Measurements from ENCODE around the gene ADAMTS12. TPM values are rescaled to one million over a fixed set of nuclear protein-coding genes. Genes with fewer than 3 reads are reported as not detected.
A peak's percentile ranks its signal among the peaks of the same experiment; 100 is the strongest.

Gene ADAMTS12
- total RNA-seq, 1 experiment from 2014 or later = not detected

DNA sequence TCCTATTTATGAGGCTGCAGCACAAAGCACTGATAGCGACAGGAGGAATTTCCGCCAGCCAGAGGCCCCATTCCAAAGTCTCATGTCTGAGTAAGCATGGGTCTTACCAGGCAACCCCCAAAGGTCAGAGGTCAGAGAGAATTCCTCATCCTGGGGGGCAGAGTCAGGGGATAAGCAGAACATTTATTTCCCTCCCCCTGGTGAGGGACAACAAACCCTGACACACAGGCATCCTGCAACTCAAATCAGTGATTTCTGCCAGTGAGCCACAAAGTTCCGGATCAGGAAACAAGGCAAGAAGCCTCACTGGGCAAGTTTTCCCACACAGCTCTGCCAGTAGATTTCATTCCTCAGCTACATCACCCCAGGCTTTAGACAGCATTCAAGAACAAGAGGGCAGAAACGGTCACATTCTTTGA, 37.0 kb downstream of the ADAMTS12 start:
- in situ Hi-C loops (cut with HindIII; ENCODE audit: low pct_unique_long_range_greater_than_20kb, low sequenced_read_pairs) = no loop called here
- peak; percentile 45 for DNase-seq (ENCODE audit: low read depth)

DNA sequence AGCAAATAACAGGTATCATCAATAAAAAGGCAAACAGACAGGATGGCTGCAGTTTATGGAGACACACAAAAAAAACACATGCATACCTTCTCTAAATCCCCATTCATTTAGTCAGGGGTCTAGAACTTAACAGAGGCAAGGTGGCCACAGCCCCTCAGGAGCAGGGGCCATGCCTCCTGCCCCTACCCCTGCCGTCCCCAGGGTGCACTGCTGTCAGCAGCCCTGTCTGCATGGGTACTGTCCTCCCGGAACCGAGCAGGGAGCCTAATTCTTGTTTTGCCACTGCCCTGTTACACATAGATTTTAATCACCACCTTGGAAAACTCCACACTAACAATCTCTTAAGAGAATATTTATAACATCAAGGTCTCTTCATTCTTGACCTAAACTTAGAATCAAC, 39.0 kb downstream of the ADAMTS12 start:
- no peak for DNase-seq (ENCODE audit: low read depth)

GRCh38 chr5:33852319-33852718, 39.5 kb downstream of the ADAMTS12 start:
- in situ Hi-C loops (cut with HindIII; ENCODE audit: low pct_unique_long_range_greater_than_20kb, low sequenced_read_pairs) = no loop called here

More for the DNA sequence above, 39.0 kb downstream of the ADAMTS12 start:
- in situ Hi-C loops (cut with HindIII; ENCODE audit: low pct_unique_long_range_greater_than_20kb, low sequenced_read_pairs) = no loop called here

DNA sequence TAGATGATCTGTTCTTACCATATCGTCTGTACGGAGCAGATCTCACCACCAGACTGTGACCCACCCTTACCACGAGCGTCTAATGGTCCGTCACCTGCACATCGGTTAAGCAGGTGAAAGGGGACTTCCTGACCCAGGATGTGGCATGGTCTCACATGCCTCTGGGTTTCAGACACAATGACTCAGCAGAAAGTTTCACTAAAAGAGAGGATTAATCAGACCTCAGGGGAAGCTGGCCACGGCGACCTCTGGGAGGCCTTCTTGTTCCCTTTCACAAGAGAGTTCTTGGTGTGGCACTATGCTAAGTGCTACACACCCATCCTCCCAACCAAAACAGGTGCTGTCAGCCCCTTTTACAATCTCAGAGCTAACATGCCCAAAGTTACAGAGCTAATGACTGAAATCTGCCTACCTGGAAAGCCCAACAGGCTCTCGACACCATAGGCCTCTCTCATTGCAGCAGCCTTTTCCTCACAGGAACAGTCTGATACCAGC, 41.6 kb downstream of the ADAMTS12 start:
- in situ Hi-C loops (cut with HindIII; ENCODE audit: low pct_unique_long_range_greater_than_20kb, low sequenced_read_pairs) = no loop called here
- DNase-seq (ENCODE audit: low read depth) = peak; percentile 75

More at GRCh38 chr5:33852319-33852718, 39.5 kb downstream of the ADAMTS12 start:
- DNase-seq (ENCODE audit: low read depth) = no peak

DNA sequence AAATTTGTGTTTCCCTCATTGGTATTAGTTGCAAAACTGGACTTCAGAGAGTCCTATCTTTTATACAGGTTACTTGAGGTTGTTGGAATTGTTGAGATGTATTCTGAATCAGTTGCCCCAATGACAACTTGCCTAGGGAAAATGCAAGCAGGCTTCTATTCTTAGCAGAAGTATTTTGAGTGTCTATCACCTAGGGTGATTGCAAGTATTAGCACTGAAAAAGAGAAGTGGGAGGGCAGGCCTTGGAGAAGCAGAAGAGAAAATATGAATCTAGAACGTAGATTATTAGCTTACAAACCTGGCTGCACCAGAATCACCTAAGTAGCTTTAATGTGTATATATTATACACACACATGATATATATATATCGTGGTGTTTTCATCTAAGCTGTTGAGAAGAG, 43.2 kb downstream of the ADAMTS12 start:
- in situ Hi-C loops (cut with HindIII; ENCODE audit: low pct_unique_long_range_greater_than_20kb, low sequenced_read_pairs) = no loop called here
- no peak for DNase-seq (ENCODE audit: low read depth)

DNA sequence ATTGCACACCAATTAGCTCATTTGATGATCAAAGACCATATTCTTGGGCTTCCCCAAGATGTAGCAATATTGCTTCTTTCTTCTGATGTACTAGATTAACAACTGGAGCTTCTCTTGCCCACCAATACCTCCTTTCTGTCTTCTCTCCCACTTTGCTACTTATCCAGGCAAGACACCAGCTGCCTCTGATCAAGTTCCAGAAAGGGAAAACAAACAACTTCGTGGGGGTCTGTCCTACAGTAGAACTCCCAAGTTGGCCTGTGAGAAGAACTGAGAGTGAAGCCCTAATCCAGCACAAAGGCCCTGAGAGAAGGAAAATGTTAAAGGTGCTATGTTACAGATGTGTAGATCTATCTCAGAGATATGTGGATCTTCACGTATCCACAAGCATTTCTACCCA, 44.9 kb downstream of the ADAMTS12 start:
- in situ Hi-C loops (cut with HindIII; ENCODE audit: low pct_unique_long_range_greater_than_20kb, low sequenced_read_pairs) = no loop called here

GRCh38 chr5:33843579-33843978, 48.2 kb downstream of the ADAMTS12 start:
- in situ Hi-C loops (cut with HindIII; ENCODE audit: low pct_unique_long_range_greater_than_20kb, low sequenced_read_pairs) = no loop called here

More for the DNA sequence above, 44.9 kb downstream of the ADAMTS12 start:
- DNase-seq (ENCODE audit: low read depth) = no peak

DNA sequence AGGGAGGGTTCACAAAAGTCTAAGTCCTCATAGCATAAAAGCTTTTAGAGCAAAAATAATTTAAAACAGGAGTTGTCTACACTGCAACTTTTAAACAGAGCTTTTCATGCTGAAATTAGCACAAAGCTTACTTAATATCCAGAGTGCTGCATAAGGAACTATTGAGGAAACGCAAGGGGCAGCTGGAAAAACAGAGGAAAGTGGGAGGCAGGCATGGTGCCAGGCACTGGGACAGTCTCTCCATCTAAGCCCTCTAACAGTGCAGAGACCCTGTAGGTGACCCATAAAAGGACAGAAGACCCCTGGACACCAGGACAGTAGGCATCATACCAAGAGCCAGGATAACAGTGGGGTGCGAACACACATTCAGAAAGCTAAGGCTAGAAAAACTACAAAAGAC, 49.3 kb downstream of the ADAMTS12 start:
- in situ Hi-C loops (cut with HindIII; ENCODE audit: low pct_unique_long_range_greater_than_20kb, low sequenced_read_pairs) = no loop called here
- no peak for DNase-seq (ENCODE audit: low read depth)

More at GRCh38 chr5:33843579-33843978, 48.2 kb downstream of the ADAMTS12 start:
- DNase-seq (ENCODE audit: low read depth) = no peak

DNA sequence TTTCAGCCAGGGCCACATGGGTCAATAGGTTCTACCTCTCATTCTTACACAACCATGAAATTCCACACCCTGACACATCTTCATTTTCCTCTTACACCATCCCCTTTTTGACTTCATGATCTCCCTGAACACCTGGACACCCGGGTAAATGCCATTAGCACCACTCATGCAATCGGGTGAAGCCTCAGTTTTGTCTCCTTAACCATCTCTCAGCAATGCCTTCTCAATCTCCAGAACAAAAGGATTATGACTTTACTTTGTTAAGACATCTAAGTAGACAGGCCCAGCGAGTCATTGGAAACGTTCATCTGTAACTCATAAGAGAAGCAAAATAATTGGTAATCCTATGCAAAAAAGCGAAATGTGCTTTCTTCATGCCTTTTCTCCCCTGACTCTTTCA, 49.9 kb downstream of the ADAMTS12 start:
- in situ Hi-C loops (cut with HindIII; ENCODE audit: low pct_unique_long_range_greater_than_20kb, low sequenced_read_pairs) = no loop called here
- DNase-seq (ENCODE audit: low read depth) = no peak

GRCh38 chr5:33840927-33841547, 50.8 kb downstream of the ADAMTS12 start:
- no peak for DNase-seq (ENCODE audit: low read depth)
- in situ Hi-C loops (cut with HindIII; ENCODE audit: low pct_unique_long_range_greater_than_20kb, low sequenced_read_pairs) = no loop called here

DNA sequence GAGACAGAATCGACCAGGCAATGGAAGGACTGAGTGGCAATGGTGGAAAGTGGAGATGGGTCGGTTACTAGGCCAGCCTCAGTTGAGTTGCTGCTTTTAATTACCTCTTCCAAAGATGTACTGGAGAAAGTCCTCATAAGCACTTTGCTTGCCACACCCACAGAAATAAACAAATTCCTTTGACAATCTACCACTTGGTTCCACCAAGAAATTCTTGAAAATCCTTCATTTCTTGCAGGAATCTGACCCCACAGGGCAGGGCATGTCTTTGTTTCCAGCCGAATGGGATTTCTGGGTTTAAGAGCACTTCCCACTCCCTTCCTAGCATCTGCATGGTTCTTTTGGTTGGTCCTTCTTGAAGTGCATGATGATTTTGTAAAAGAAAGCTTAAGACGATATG, 54.5 kb downstream of the ADAMTS12 start:
- in situ Hi-C loops (cut with HindIII; ENCODE audit: low pct_unique_long_range_greater_than_20kb, low sequenced_read_pairs) = no loop called here
- DNase-seq (ENCODE audit: low read depth) = no peak

GRCh38 chr5:33834334-33834733, 57.5 kb downstream of the ADAMTS12 start:
- no peak for DNase-seq (ENCODE audit: low read depth)
- in situ Hi-C loops (cut with HindIII; ENCODE audit: low pct_unique_long_range_greater_than_20kb, low sequenced_read_pairs) = no loop called here

DNA sequence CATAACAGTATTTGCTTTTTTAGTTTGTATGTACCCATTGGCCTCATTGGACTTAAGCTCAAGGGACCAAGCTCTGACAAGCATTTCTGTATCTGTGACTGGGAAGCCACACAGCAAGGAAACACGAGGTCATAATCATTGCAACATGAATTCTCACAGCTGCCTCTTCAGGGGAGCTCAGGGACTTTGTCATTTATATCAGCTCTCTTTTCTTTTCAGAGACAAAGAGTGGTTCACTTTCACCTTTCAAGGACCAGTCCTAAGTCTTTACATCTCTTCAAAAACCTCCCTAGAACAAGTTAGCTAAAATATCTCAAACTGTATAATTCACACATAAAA, 58.6 kb downstream of the ADAMTS12 start:
- in situ Hi-C loops (cut with HindIII; ENCODE audit: low pct_unique_long_range_greater_than_20kb, low sequenced_read_pairs) = no loop called here
- DNase-seq (ENCODE audit: low read depth) = no peak

GRCh38 chr5:33832404-33833236, 59.2 kb downstream of the ADAMTS12 start:
- in situ Hi-C loops (cut with HindIII; ENCODE audit: low pct_unique_long_range_greater_than_20kb, low sequenced_read_pairs) = no loop called here
- no peak for DNase-seq (ENCODE audit: low read depth)

- no peak for DNase-seq (ENCODE audit: low read depth)
- in situ Hi-C loops (cut with HindIII; ENCODE audit: low pct_unique_long_range_greater_than_20kb, low sequenced_read_pairs) = no loop called here
Observed at GRCh38 chr5:33831041-33831440, 60.7 kb downstream of the ADAMTS12 start.

- no peak for DNase-seq (ENCODE audit: low read depth)
- in situ Hi-C loops (cut with HindIII; ENCODE audit: low pct_unique_long_range_greater_than_20kb, low sequenced_read_pairs) = no loop called here
Observed at GRCh38 chr5:33829430-33829829, 62.4 kb downstream of the ADAMTS12 start.

DNA sequence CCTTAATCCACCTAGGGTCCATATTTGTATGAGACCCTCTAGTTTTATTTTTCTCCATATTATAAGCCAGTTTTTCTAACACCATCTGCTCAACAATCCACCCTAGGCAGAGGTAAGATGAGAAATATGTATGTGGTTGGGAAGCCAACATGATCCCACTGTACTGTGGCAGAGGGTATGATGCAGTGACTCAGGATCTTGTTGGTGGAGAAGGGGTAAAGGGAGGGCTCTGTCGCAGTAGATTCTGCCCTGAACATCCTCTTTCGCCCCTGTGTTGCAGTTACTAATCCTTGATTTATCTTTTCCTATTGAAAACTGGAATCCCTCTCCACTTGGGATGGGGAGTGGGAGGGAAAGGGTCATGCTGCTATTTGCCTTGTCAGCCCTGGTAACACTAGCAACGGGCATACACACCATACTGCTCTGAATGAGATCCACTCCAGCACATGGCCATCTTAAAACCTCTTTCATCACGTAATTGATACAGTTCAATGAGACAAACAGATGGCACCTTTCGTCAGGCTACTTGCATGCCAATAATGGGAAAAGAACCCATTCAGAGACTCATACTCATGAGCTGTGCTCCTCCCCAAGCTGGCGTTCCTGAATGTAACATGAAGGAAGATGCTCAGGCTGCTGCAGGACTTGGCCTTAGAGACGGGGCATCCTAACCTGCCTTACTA, 63.0 kb downstream of the ADAMTS12 start:
- in situ Hi-C loops (cut with HindIII; ENCODE audit: low pct_unique_long_range_greater_than_20kb, low sequenced_read_pairs) = no loop called here
- DNase-seq (ENCODE audit: low read depth) = no peak

GRCh38 chr5:33827885-33828284, 63.9 kb downstream of the ADAMTS12 start:
- DNase-seq (ENCODE audit: low read depth) = no peak
- in situ Hi-C loops (cut with HindIII; ENCODE audit: low pct_unique_long_range_greater_than_20kb, low sequenced_read_pairs) = no loop called here
